ENCODE results near the gene TLX1. TPM values are rescaled to one million over a fixed set of nuclear protein-coding genes. Genes with fewer than 3 reads are reported as not detected.

The TLX1 gene
- total and polyA plus RNA-seq, 9 donors, result not detected

DNA sequence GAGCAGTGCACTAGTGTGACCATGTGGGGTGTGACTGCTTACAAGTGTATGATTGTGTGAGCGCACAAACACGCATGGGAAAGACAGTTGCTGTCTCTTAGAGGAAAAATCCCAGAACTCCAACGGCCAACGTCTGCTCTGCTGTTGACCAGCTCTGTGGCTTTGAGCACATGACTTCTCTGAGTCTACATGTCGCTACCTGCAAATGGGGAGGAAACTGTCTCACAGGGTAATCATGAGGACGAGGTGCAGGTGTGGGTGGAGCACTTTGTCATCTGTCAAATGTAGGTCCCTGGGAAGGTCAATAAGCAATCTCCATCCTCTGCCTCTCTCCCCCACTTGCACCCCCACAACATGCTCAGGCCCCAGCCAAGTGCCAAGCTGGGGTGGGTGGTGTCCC is 31.2 kb upstream of the TLX1 start:
- WGBS, 3 donors, result 61 to 71% (median 66%) methylated on average over 6 of the region's 6 CpGs
- no peak overlapping the region for H3K27ac ChIP-seq
- no peaks in the 10 kb centered on the region for H3K9me3 ChIP-seq
- no peaks in the 10 kb centered on the region for H3K27me3 ChIP-seq
- H3K4me3 ChIP-seq, result no peak overlapping the region
- intact Hi-C loops (cut with DNase I), result no loop called here
- TF ChIP-seq EP300 (IDR thresholded peaks at IDR 0.05), result no peak
- no peak for DNase-seq
- no peaks in the 10 kb centered on the region for H3K36me3 ChIP-seq
- H3K4me1 ChIP-seq (ENCODE audit: insufficient read depth), result no peaks in the 10 kb centered on the region

GRCh38 chr10:101101372-101101881 is 29.7 kb upstream of the TLX1 start:
- no peak for TF ChIP-seq POLR2A (IDR thresholded peaks at IDR 0.05)
- no peak for TF ChIP-seq EP300 (IDR thresholded peaks at IDR 0.05)
- TF ChIP-seq CTCF (IDR thresholded peaks at IDR 0.05), result no peak
- intact Hi-C loops (cut with DNase I), result no loop called here
- Histone ChIP-seq H3K27ac (no peak overlapping the region), H3K9me3 (no peaks in the 10 kb centered on the region), H3K4me3 (no peak overlapping the region), H3K4me1 (ENCODE audit: insufficient read depth) (no peaks in the 10 kb centered on the region), H3K36me3 (no peaks in the 10 kb centered on the region), H3K27me3 (no peaks in the 10 kb centered on the region)
- WGBS, 3 donors, result 72 to 77% (median 74%) methylated on average over 4 of the region's 4 CpGs
- no peak for DNase-seq

- Histone ChIP-seq H3K4me1 (ENCODE audit: insufficient read depth) (no peaks in the 10 kb centered on the region), H3K9me3 (no peaks in the 10 kb centered on the region), H3K27ac (no peak overlapping the region), H3K4me3 (no peak overlapping the region), H3K36me3 (no peaks in the 10 kb centered on the region), H3K27me3 (no peaks in the 10 kb centered on the region)
- WGBS, 3 donors, result 74 to 82% (median 81%) methylated on average over 2 of the region's 2 CpGs
- intact Hi-C loops (cut with DNase I), result no loop called here
- no peak for TF ChIP-seq POLR2A (IDR thresholded peaks at IDR 0.05)
- DNase-seq, result no peak
Observed at GRCh38 chr10:101103430-101103829, 27.7 kb upstream of the TLX1 start.

GRCh38 chr10:101106351-101106750 is 24.7 kb upstream of the TLX1 start:
- TF ChIP-seq CTCF (IDR thresholded peaks at IDR 0.05) (no peak), POLR2A (IDR thresholded peaks at IDR 0.05) (no peak), EP300 (IDR thresholded peaks at IDR 0.05) (no peak)
- no peak overlapping the region for H3K4me3 ChIP-seq
- no peaks in the 10 kb centered on the region for H3K27me3 ChIP-seq
- intact Hi-C loops (cut with DNase I), result no loop called here
- WGBS, 3 donors, result 60 to 64% (median 61%) methylated on average over 6 of the region's 6 CpGs
- DNase-seq, result no peak
- H3K36me3 ChIP-seq, result no peaks in the 10 kb centered on the region
- no peaks in the 10 kb centered on the region for H3K4me1 ChIP-seq (ENCODE audit: insufficient read depth)
- H3K27ac ChIP-seq, result no peak overlapping the region
- H3K9me3 ChIP-seq, result no peaks in the 10 kb centered on the region

GRCh38 chr10:101107771-101108170 is 23.3 kb upstream of the TLX1 start:
- H3K4me1 ChIP-seq (ENCODE audit: insufficient read depth), result no peaks in the 10 kb centered on the region
- intact Hi-C loops (cut with DNase I), result no loop called here
- no peaks in the 10 kb centered on the region for H3K27me3 ChIP-seq
- no peaks in the 10 kb centered on the region for H3K36me3 ChIP-seq
- H3K27ac ChIP-seq, result no peak overlapping the region
- TF ChIP-seq POLR2A (IDR thresholded peaks at IDR 0.05), result no peak
- TF ChIP-seq EP300 (IDR thresholded peaks at IDR 0.05), result no peak
- TF ChIP-seq CTCF (IDR thresholded peaks at IDR 0.05), result no peak
- 85 to 92% (median 86%) methylated on average over 5 of the region's 5 CpGs for WGBS, 3 donors
- H3K9me3 ChIP-seq, result no peaks in the 10 kb centered on the region
- no peak overlapping the region for H3K4me3 ChIP-seq
- no peak for DNase-seq

Data from ovary (tissue), 9 donors.